ENCODE data around the gene SLC8A3. TPM values are rescaled to one million over a fixed set of nuclear protein-coding genes. Genes with fewer than 3 reads are reported as not detected.

The SLC8A3 gene
- total RNA-seq, 1 donor from 2014 or later: 9.8 TPM

- no peaks in the 10 kb centered on the region for H3K27me3 Mint-ChIP-seq (ENCODE audit: unreplicated experiment)
- H3K9me3 Mint-ChIP-seq (ENCODE audit: unreplicated experiment): peaks cover 1% of the 10 kb centered on the region
- no peak overlapping the region for H3K4me3 Mint-ChIP-seq (ENCODE audit: unreplicated experiment)
- no peak for TF ChIP-seq CTCF (IDR thresholded peaks at IDR 0.05; ENCODE audit: partially characterized antibody, unreplicated experiment)
- H3K4me1 Mint-ChIP-seq (ENCODE audit: low read depth, unreplicated experiment): peaks cover 5% of the 10 kb centered on the region
- H3K36me3 Mint-ChIP-seq (ENCODE audit: unreplicated experiment): no peaks in the 10 kb centered on the region
- no peak for DNase-seq
- no peak overlapping the region for H3K27ac Mint-ChIP-seq (ENCODE audit: unreplicated experiment)
These were observed 65.0 kb downstream of the SLC8A3 start for GRCh38 chr14:70123796-70124195.

GRCh38 chr14:70121521-70121920 is 67.2 kb downstream of the SLC8A3 start:
- no peaks in the 10 kb centered on the region for H3K27me3 Mint-ChIP-seq (ENCODE audit: unreplicated experiment)
- H3K9me3 Mint-ChIP-seq (ENCODE audit: unreplicated experiment): peaks cover 5% of the 10 kb centered on the region
- no peak for DNase-seq
- H3K27ac Mint-ChIP-seq (ENCODE audit: unreplicated experiment): no peak overlapping the region
- H3K4me3 Mint-ChIP-seq (ENCODE audit: unreplicated experiment): no peak overlapping the region
- H3K4me1 Mint-ChIP-seq (ENCODE audit: low read depth, unreplicated experiment): peaks cover 5% of the 10 kb centered on the region
- no peak for TF ChIP-seq CTCF (IDR thresholded peaks at IDR 0.05; ENCODE audit: partially characterized antibody, unreplicated experiment)
- no peaks in the 10 kb centered on the region for H3K36me3 Mint-ChIP-seq (ENCODE audit: unreplicated experiment)

- Mint-ChIP-seq H3K4me3 (ENCODE audit: unreplicated experiment) (no peak overlapping the region), H3K4me1 (ENCODE audit: low read depth, unreplicated experiment) (peaks cover 5% of the 10 kb centered on the region), H3K36me3 (ENCODE audit: unreplicated experiment) (no peaks in the 10 kb centered on the region), H3K9me3 (ENCODE audit: unreplicated experiment) (peaks cover 5% of the 10 kb centered on the region), H3K27me3 (ENCODE audit: unreplicated experiment) (no peaks in the 10 kb centered on the region), H3K27ac (ENCODE audit: unreplicated experiment) (no peak overlapping the region)
- no peak for DNase-seq
- no peak for TF ChIP-seq CTCF (IDR thresholded peaks at IDR 0.05; ENCODE audit: partially characterized antibody, unreplicated experiment)
These were observed 70.7 kb downstream of the SLC8A3 start for GRCh38 chr14:70118064-70118463.

- Mint-ChIP-seq H3K4me3 (ENCODE audit: unreplicated experiment) (no peak overlapping the region), H3K4me1 (ENCODE audit: low read depth, unreplicated experiment) (peaks cover 5% of the 10 kb centered on the region), H3K27ac (ENCODE audit: unreplicated experiment) (no peak overlapping the region), H3K9me3 (ENCODE audit: unreplicated experiment) (peaks cover 5% of the 10 kb centered on the region), H3K36me3 (ENCODE audit: unreplicated experiment) (peaks cover 5% of the 10 kb centered on the region), H3K27me3 (ENCODE audit: unreplicated experiment) (peaks cover 2% of the 10 kb centered on the region)
- no peak for DNase-seq
- no peak for TF ChIP-seq CTCF (IDR thresholded peaks at IDR 0.05; ENCODE audit: partially characterized antibody, unreplicated experiment)
These were observed 72.5 kb downstream of the SLC8A3 start for GRCh38 chr14:70116278-70116677.

GRCh38 chr14:70114621-70115156 is 74.1 kb downstream of the SLC8A3 start:
- Mint-ChIP-seq H3K27ac (ENCODE audit: unreplicated experiment) (no peak overlapping the region), H3K27me3 (ENCODE audit: unreplicated experiment) (peaks cover 2% of the 10 kb centered on the region), H3K9me3 (ENCODE audit: unreplicated experiment) (peaks cover 4% of the 10 kb centered on the region), H3K4me1 (ENCODE audit: low read depth, unreplicated experiment) (no peaks in the 10 kb centered on the region), H3K36me3 (ENCODE audit: unreplicated experiment) (peaks cover 5% of the 10 kb centered on the region), H3K4me3 (ENCODE audit: unreplicated experiment) (no peak overlapping the region)
- no peak for DNase-seq
- no peak for TF ChIP-seq CTCF (IDR thresholded peaks at IDR 0.05; ENCODE audit: partially characterized antibody, unreplicated experiment)
